IMR-90 (cell line): ENCODE data around the gene ELSPBP1.

ENCODE experiments used
- FOS ChIP-seq: fragments of 150-350 bp; IDR thresholded peaks from 2 replicates; pipeline ENCODE4 v1.6.1; 2016; ENCODE audit warnings: low read depth, low read length
- POLR2A ChIP-seq: IDR thresholded peaks from 2 replicates; pipeline ENCODE4 v1.6.1; 2012; ENCODE audit warnings: mild to moderate bottlenecking, low read depth, low read length
- RCOR1 ChIP-seq: IDR thresholded peaks from 2 replicates; pipeline ENCODE4 v1.6.1; 2012; ENCODE audit warnings: mild to moderate bottlenecking, low read length, improper control_type of control experiment; ENCODE audit not compliant: insufficient replicate concordance
- TF ChIP-seq, protein P1 (sequence below): conservative IDR thresholded peaks from 2 replicates; pipeline ENCODE4 v1.5.1; 2012; ENCODE audit warnings: mild to moderate bottlenecking, low read depth, low read length, improper control_type of control experiment

DNA sequence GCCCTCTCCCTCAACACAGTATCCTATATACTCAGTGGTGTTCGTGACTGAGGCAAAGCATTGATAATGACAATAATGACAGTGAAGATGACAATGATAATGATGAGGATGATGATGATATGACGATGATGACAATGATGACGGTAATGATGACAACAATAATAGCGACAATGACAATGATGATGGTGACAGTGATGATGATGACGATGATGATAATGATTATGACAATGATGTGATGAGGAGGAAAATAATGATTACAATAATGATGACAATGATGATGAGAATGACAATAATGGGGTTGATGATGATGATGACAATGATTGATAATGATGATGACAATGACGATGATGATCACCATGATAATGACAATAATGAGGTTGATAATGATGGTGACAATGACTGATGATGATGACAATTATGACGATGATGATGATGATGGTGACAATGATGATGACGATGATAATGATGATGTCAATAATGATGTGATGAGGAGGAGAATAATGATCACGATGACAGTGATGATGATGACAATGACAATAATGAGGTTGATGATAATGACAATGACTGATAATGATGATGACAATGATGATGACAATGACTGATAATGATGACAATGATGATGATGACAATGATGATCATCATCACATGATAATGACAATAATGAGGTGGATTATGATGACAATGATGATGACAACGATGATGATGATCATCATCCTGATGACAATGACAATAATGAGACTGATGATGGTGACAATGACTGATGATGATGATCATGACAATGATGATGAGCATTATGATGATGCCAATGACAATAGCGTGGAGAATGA, 16.7 kb downstream of the ELSPBP1 start:
- TF ChIP-seq POLR2A (no peak), FOS (no peak), RCOR1 (no peak)
- TF ChIP-seq, protein P1, sequence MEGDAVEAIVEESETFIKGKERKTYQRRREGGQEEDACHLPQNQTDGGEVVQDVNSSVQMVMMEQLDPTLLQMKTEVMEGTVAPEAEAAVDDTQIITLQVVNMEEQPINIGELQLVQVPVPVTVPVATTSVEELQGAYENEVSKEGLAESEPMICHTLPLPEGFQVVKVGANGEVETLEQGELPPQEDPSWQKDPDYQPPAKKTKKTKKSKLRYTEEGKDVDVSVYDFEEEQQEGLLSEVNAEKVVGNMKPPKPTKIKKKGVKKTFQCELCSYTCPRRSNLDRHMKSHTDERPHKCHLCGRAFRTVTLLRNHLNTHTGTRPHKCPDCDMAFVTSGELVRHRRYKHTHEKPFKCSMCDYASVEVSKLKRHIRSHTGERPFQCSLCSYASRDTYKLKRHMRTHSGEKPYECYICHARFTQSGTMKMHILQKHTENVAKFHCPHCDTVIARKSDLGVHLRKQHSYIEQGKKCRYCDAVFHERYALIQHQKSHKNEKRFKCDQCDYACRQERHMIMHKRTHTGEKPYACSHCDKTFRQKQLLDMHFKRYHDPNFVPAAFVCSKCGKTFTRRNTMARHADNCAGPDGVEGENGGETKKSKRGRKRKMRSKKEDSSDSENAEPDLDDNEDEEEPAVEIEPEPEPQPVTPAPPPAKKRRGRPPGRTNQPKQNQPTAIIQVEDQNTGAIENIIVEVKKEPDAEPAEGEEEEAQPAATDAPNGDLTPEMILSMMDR, result no peak
